Sigmoid colon (tissue), 7 donors: ENCODE measurements around the gene RTBDN. TPM values are rescaled to one million over a fixed set of nuclear protein-coding genes. Genes with fewer than 3 reads are reported as not detected.
"Not testable (repeated sequence)": the region's sequence is repeated elsewhere in the genome, so short reads cannot be mapped to it uniquely, and the experiment has no call there.

ENCODE experiments used
- DNase-seq: peaks from one replicate; pipeline ENCODE4 v3.0.0-alpha.2; 2019
- H3K27ac ChIP-seq, 4 donors: fragments of 200-600 bp; sonication (generic); one replicate each; pipeline ENCODE4 v1.5.1; 2016 to 2019; ENCODE audit warnings: mild to moderate bottlenecking in 1 of 4
- H3K27me3 ChIP-seq, 3 donors: fragments of 200-600 bp; sonication (generic); one replicate each; pipeline ENCODE4 v1.5.1; 2019; ENCODE audit warnings: mild to moderate bottlenecking in 1 of 3
- H3K36me3 ChIP-seq, 4 donors: fragments of 200-600 bp; sonication (generic); one replicate each; pipeline ENCODE4 v1.5.1; 2016 to 2019
- H3K4me1 ChIP-seq, 4 donors: fragments of 200-600 bp; sonication (generic); one replicate each; pipeline ENCODE4 v1.5.1; 2017 to 2019
- H3K4me3 ChIP-seq, 4 donors: fragments of 200-600 bp; sonication (generic); one replicate each; pipeline ENCODE4 v1.5.1; 2017 to 2019; ENCODE audit warnings: mild to moderate bottlenecking in 2 of 4, moderate library complexity in 1 of 4
- H3K9me3 ChIP-seq, 4 donors: fragments of 200-600 bp in 3 of 4; sonication (generic) in 3 of 4; one replicate each; pipeline versions ENCODE4 v1.5.1 to v1.6.1; 2013 to 2019
- CTCF ChIP-seq, 4 experiments: fragments of 450-650 bp in 3 of 4; fragments of 200-600 bp in 1 of 4; IDR thresholded peaks; one replicate each; pipeline ENCODE4 v1.5.1; 2016 to 2019; ENCODE audit warnings: antibody characterized with exemption in 4 of 4, mild to moderate bottlenecking in 3 of 4, moderate library complexity in 2 of 4
- EP300 ChIP-seq, 4 donors: sonication (generic); formaldehyde crosslinking; IDR thresholded peaks; one replicate each; pipeline ENCODE4 v1.6.1; 2017; ENCODE audit warnings: antibody characterized with exemption in 4 of 4
- POLR2A ChIP-seq, 2 donors: fragments of 450-650 bp; IDR thresholded peaks; one replicate each; pipeline ENCODE4 v1.6.1; 2016; ENCODE audit warnings: antibody characterized with exemption in 2 of 2, mild to moderate bottlenecking in 2 of 2, moderate library complexity in 2 of 2
- POLR2AphosphoS5 ChIP-seq, 4 donors: sonication (generic); formaldehyde crosslinking; IDR thresholded peaks; one replicate each; pipeline ENCODE4 v1.6.1; 2017; ENCODE audit warnings: antibody characterized with exemption in 4 of 4
- WGBS, 2 donors: extraction: QIAGEN DNeasy Blood & Tissue Kit; methylation state at CpG; one replicate each; pipeline ENCODE4 v1.1.7; 2013; 5-methylcytosine and 5-hydroxymethylcytosine counted together
- intact Hi-C: fragments of 100-400 bp; cut with DNase I; formaldehyde crosslinking; loops from one replicate; pipeline ENCODE4 v1.15.1; 2023
- polyA plus RNA-seq, 3 donors: library from polyadenylated mRNA; stranded (reverse); fragments of 200-250 nt; gene quantifications; one replicate each; pipeline ENCODE4 v1.2.3, GENCODE V29; 2013
- total RNA-seq, 4 donors: library from RNA; depleted of rRNA; stranded (reverse); fragments of >200 nt; gene quantifications; one replicate each; pipeline ENCODE4 v1.1.0, GENCODE V29; 2016
- donor health status: healthy with polysubstance abuse.
- donor health status: Bipolar disorder and iron deficiency.
- donor health status: healthy.

RTBDN gene
- total and polyA plus RNA-seq, 7 donors = 0.82 to 1.8 (median 0.83) TPM; not detected in 4

- intact Hi-C loops = loop anchor here (5.0 kb wide), 1 partner anchor 34 kb away; no protein-coding TSS in a partner anchor
- TF ChIP-seq CTCF (IDR thresholded peaks at IDR 0.05) (no peak), POLR2A (IDR thresholded peaks at IDR 0.05) (no peak), POLR2AphosphoS5 (IDR thresholded peaks at IDR 0.05) (no peak), EP300 (IDR thresholded peaks at IDR 0.05) (no peak)
- no peak for DNase-seq
- peaks cover 0 to 34% (median 28%) of the 10 kb centered on the region in 4 donors for H3K4me1 ChIP-seq
- H3K27ac ChIP-seq = peak overlapping the region; percentile 85 to 89 (median 87)
- 3 to 13% methylated on average over 38 of the region's 38 CpGs for WGBS, 2 donors
- peak overlapping the region; percentile 80 to 91 (median 88) for H3K4me3 ChIP-seq
- H3K36me3 ChIP-seq = peaks cover 0 to 19% (median 15%) of the 10 kb centered on the region in 4 donors
- H3K27me3 ChIP-seq = no peaks in the 10 kb centered on the region
- H3K9me3 ChIP-seq = no peaks in the 10 kb centered on the region
These were observed 33.4 kb downstream of the RTBDN start for GRCh38 chr19:12800923-12801465.

GRCh38 chr19:12800466-12800770 is 34.0 kb downstream of the RTBDN start:
- H3K36me3 ChIP-seq = peaks cover 0 to 19% (median 15%) of the 10 kb centered on the region in 4 donors
- H3K27me3 ChIP-seq = no peaks in the 10 kb centered on the region
- H3K4me3 ChIP-seq = peak overlapping the region; percentile 80 to 91 (median 88)
- 59 to 92% methylated on average over 1 of the region's 1 CpG for WGBS, 2 donors
- TF ChIP-seq POLR2A (IDR thresholded peaks at IDR 0.05) (no peak), POLR2AphosphoS5 (IDR thresholded peaks at IDR 0.05) (no peak), EP300 (IDR thresholded peaks at IDR 0.05) (no peak)
- H3K9me3 ChIP-seq = no peaks in the 10 kb centered on the region
- peak overlapping the region; percentile 85 to 89 (median 87) for H3K27ac ChIP-seq
- no peak for DNase-seq
- intact Hi-C loops = loop anchor here (5.0 kb wide), 1 partner anchor 33 kb away; no protein-coding TSS in a partner anchor
- H3K4me1 ChIP-seq = peaks cover 0 to 36% (median 31%) of the 10 kb centered on the region in 4 donors

GRCh38 chr19:12799742-12800465 is 34.5 kb downstream of the RTBDN start:
- Histone ChIP-seq H3K36me3 (peaks cover 0 to 19% (median 15%) of the 10 kb centered on the region in 4 donors), H3K4me3 (peak overlapping the region in 2 of 4 donors; percentile 80 to 91), H3K27me3 (no peaks in the 10 kb centered on the region), H3K9me3 (no peaks in the 10 kb centered on the region), H3K4me1 (peaks cover 0 to 36% (median 31%) of the 10 kb centered on the region in 4 donors), H3K27ac (peak overlapping the region in 2 of 4 donors; percentile 86 to 88)
- TF ChIP-seq POLR2AphosphoS5 (IDR thresholded peaks at IDR 0.05) (no peak), EP300 (IDR thresholded peaks at IDR 0.05) (no peak)
- DNase-seq = no peak
- 85 to 93% methylated on average over 18 of the region's 18 CpGs for whole genome bisulfite sequencing, 2 donors
- intact Hi-C loops = loop anchor here (5.0 kb wide), 1 partner anchor 33 kb away; no protein-coding TSS in a partner anchor

- DNase-seq, H3K27ac ChIP-seq, intact Hi-C loops, H3K9me3 ChIP-seq, H3K4me3 ChIP-seq, H3K27me3 ChIP-seq: not testable (repeated sequence)
- peaks cover 0 to 19% (median 15%) of the 10 kb centered on the region in 4 donors for H3K36me3 ChIP-seq
- peaks cover 0 to 48% (median 40%) of the 10 kb centered on the region in 4 donors for H3K4me1 ChIP-seq
- WGBS, 2 donors = 96 to 97% methylated on average over 7 of the region's 7 CpGs
These were observed 36.8 kb downstream of the RTBDN start for GRCh38 chr19:12797607-12798006.

- Histone ChIP-seq H3K27me3 (no peaks in the 10 kb centered on the region), H3K4me1 (peaks cover 0 to 43% (median 36%) of the 10 kb centered on the region in 4 donors), H3K4me3 (no peak overlapping the region), H3K27ac (no peak overlapping the region), H3K36me3 (peaks cover 0 to 19% (median 15%) of the 10 kb centered on the region in 4 donors), H3K9me3 (no peaks in the 10 kb centered on the region)
- TF ChIP-seq EP300 (IDR thresholded peaks at IDR 0.05) (no peak), POLR2AphosphoS5 (IDR thresholded peaks at IDR 0.05) (no peak), CTCF (IDR thresholded peaks at IDR 0.05) (no peak), POLR2A (IDR thresholded peaks at IDR 0.05) (no peak)
- DNase-seq = no peak
- 93 to 95% methylated on average over 6 of the region's 6 CpGs for WGBS, 2 donors
- intact Hi-C loops = no loop called here
These were observed 37.2 kb downstream of the RTBDN start for GRCh38 chr19:12797141-12797587.
